Mesendoderm (in vitro differentiated cells): ENCODE results near the gene KSR2.

Source experiments
- DNase-seq: peaks from one replicate; pipeline ENCODE4 v3.0.0; 2013
- H2AK5ac ChIP-seq: 2 replicates; pipeline ENCODE4 v1.6.1; 2013; ENCODE audit warnings: low read length, inconsistent platforms
- H2BK120ac ChIP-seq: 2 replicates; pipeline ENCODE4 v1.6.1; 2013; ENCODE audit warnings: low read depth, mild to moderate bottlenecking, low read length, moderate library complexity, mixed read lengths
- H2BK15ac ChIP-seq: replicated peaks from 2 replicates; pipeline ENCODE4 v1.6.1; 2013; ENCODE audit warnings: low read depth, mild to moderate bottlenecking, moderate library complexity
- H2BK5ac ChIP-seq: 2 replicates; pipeline ENCODE4 v1.6.1; 2013; ENCODE audit warnings: low read length, inconsistent platforms
- H3K18ac ChIP-seq: 2 replicates; pipeline ENCODE4 v1.6.1; 2013; ENCODE audit warnings: mild to moderate bottlenecking, low read length, mixed read lengths
- H3K23ac ChIP-seq: one replicate; pipeline ENCODE4 v1.6.1; 2013; ENCODE audit warnings: low read length
- H3K27ac ChIP-seq: 2 replicates; pipeline ENCODE4 v1.5.1; 2013; ENCODE audit warnings: low read depth, mild to moderate bottlenecking, inconsistent platforms, low read length, moderate library complexity
- H3K27me3 ChIP-seq: 2 replicates; pipeline ENCODE4 v1.6.1; 2013; ENCODE audit warnings: low read length, control low read depth, mild to moderate bottlenecking, inconsistent platforms; ENCODE audit not compliant: insufficient read depth, poor library complexity
- H3K36me3 ChIP-seq: 2 replicates; pipeline ENCODE4 v1.6.1; 2013; ENCODE audit warnings: low read length, inconsistent platforms; ENCODE audit not compliant: control insufficient read depth, insufficient read depth
- H3K4ac ChIP-seq: one replicate; pipeline ENCODE4 v1.6.1; 2013; ENCODE audit warnings: low read depth, mild to moderate bottlenecking, low read length, moderate library complexity
- H3K4me1 ChIP-seq: 2 replicates; pipeline ENCODE4 v1.6.1; 2013; ENCODE audit warnings: low read depth, low read length, inconsistent platforms; ENCODE audit not compliant: control insufficient read depth
- H3K4me2 ChIP-seq: 2 replicates; pipeline ENCODE4 v1.6.1; 2013; ENCODE audit warnings: low read length
- H3K4me3 ChIP-seq: 2 replicates; pipeline ENCODE4 v1.5.1; 2013; ENCODE audit warnings: mild to moderate bottlenecking, low read length
- H3K56ac ChIP-seq: one replicate; pipeline ENCODE4 v1.6.1; 2013; ENCODE audit warnings: low read length
- H3K79me1 ChIP-seq: 2 replicates; pipeline ENCODE4 v1.6.1; 2013; ENCODE audit warnings: low read length, inconsistent platforms
- H3K79me2 ChIP-seq: 2 replicates; pipeline ENCODE4 v1.6.1; 2013; ENCODE audit warnings: mild to moderate bottlenecking, low read length; ENCODE audit not compliant: control insufficient read depth, insufficient read depth
- H3K9ac ChIP-seq: 2 replicates; pipeline ENCODE4 v1.6.1; 2013; ENCODE audit warnings: low read length, inconsistent platforms
- H4K5ac ChIP-seq: one replicate; pipeline ENCODE4 v1.6.1; 2013; ENCODE audit warnings: low read length
- H4K8ac ChIP-seq: one replicate; pipeline ENCODE4 v1.6.1; 2013; ENCODE audit warnings: low read depth, mild to moderate bottlenecking, control low read depth, low read length, moderate library complexity
- WGBS: extraction: QIAGEN DNeasy Blood & Tissue Kit; methylation state at CpG from one replicate; pipeline ENCODE4 v1.1.7; 2013; ENCODE audit warnings: low lambda C conversion rate, missing lambda C conversion rate; ENCODE audit not compliant: insufficient coverage; ENCODE audit errors: extremely low coverage; 5-methylcytosine and 5-hydroxymethylcytosine counted together

Gene KSR2

GRCh38 chr12:117710121-117710520, 258.7 kb downstream of the KSR2 start:
- no peaks in the 10 kb centered on the region for H3K27me3 ChIP-seq
- no peak for DNase-seq
- H2AK5ac ChIP-seq, result no peak overlapping the region

GRCh38 chr12:117707861-117708260, 260.9 kb downstream of the KSR2 start:
- no peak overlapping the region for H4K5ac ChIP-seq
- no peak overlapping the region for H2BK15ac ChIP-seq
- H2BK5ac ChIP-seq, result no peak overlapping the region
- no CpG with 5 or more reads among the region's 2 CpGs for WGBS
- no peak overlapping the region for H3K9ac ChIP-seq
- H2BK120ac ChIP-seq, result no peak overlapping the region
- H3K79me2 ChIP-seq, result no peaks in the 10 kb centered on the region
- H3K27ac ChIP-seq, result no peak overlapping the region
- no peak overlapping the region for H3K4me3 ChIP-seq
- H4K8ac ChIP-seq, result no peak overlapping the region
- H3K23ac ChIP-seq, result no peak overlapping the region
- DNase-seq, result no peak
- H3K27me3 ChIP-seq, result no peaks in the 10 kb centered on the region
- H3K56ac ChIP-seq, result no peak overlapping the region
- H3K4me2 ChIP-seq, result no peak overlapping the region
- no peak overlapping the region for H3K4ac ChIP-seq
- no peak overlapping the region for H3K18ac ChIP-seq
- H2AK5ac ChIP-seq, result no peak overlapping the region
- H3K79me1 ChIP-seq, result no peaks in the 10 kb centered on the region
- no peaks in the 10 kb centered on the region for H3K4me1 ChIP-seq
- H3K36me3 ChIP-seq, result no peaks in the 10 kb centered on the region

More at GRCh38 chr12:117710121-117710520, 258.7 kb downstream of the KSR2 start:
- Histone ChIP-seq H4K8ac (no peak overlapping the region), H3K23ac (no peak overlapping the region), H3K4me3 (no peak overlapping the region), H3K79me1 (no peaks in the 10 kb centered on the region), H2BK5ac (no peak overlapping the region), H3K4me2 (no peak overlapping the region), H3K9ac (no peak overlapping the region), H2BK15ac (no peak overlapping the region), H2BK120ac (no peak overlapping the region), H3K18ac (no peak overlapping the region), H4K5ac (no peak overlapping the region), H3K27ac (no peak overlapping the region), H3K36me3 (no peaks in the 10 kb centered on the region), H3K79me2 (no peaks in the 10 kb centered on the region), H3K4me1 (no peaks in the 10 kb centered on the region), H3K56ac (no peak overlapping the region), H3K4ac (no peak overlapping the region)
- no CpG with 5 or more reads among the region's 9 CpGs for WGBS

GRCh38 chr12:117703584-117703983, 265.2 kb downstream of the KSR2 start:
- H3K27me3 ChIP-seq, result no peaks in the 10 kb centered on the region
- no peak overlapping the region for H3K4me3 ChIP-seq
- no peak overlapping the region for H3K4me2 ChIP-seq
- H2AK5ac ChIP-seq, result no peak overlapping the region
- no peak overlapping the region for H3K23ac ChIP-seq
- H3K79me2 ChIP-seq, result no peaks in the 10 kb centered on the region
- H3K4ac ChIP-seq, result no peak overlapping the region
- no peak overlapping the region for H4K5ac ChIP-seq
- no peak overlapping the region for H2BK120ac ChIP-seq
- no peak for DNase-seq
- no peak overlapping the region for H2BK15ac ChIP-seq
- H3K9ac ChIP-seq, result no peak overlapping the region
- H3K56ac ChIP-seq, result no peak overlapping the region
- H3K18ac ChIP-seq, result no peak overlapping the region
- H3K27ac ChIP-seq, result no peak overlapping the region
- no peak overlapping the region for H4K8ac ChIP-seq
- H2BK5ac ChIP-seq, result no peak overlapping the region
- H3K36me3 ChIP-seq, result no peaks in the 10 kb centered on the region
- H3K79me1 ChIP-seq, result no peaks in the 10 kb centered on the region
- no peaks in the 10 kb centered on the region for H3K4me1 ChIP-seq
- WGBS, result no CpG with 5 or more reads among the region's 4 CpGs

GRCh38 chr12:117702741-117703140, 266.0 kb downstream of the KSR2 start:
- H3K56ac ChIP-seq, result no peak overlapping the region
- no peak overlapping the region for H2BK120ac ChIP-seq
- no peak overlapping the region for H3K4ac ChIP-seq
- H4K8ac ChIP-seq, result no peak overlapping the region
- WGBS, result no CpG with 5 or more reads among the region's 4 CpGs
- H3K23ac ChIP-seq, result no peak overlapping the region
- no peaks in the 10 kb centered on the region for H3K79me2 ChIP-seq
- H3K27me3 ChIP-seq, result no peaks in the 10 kb centered on the region
- H2BK15ac ChIP-seq, result no peak overlapping the region
- no peak overlapping the region for H2BK5ac ChIP-seq
- no peak overlapping the region for H2AK5ac ChIP-seq
- H3K27ac ChIP-seq, result no peak overlapping the region
- H3K18ac ChIP-seq, result no peak overlapping the region
- no peaks in the 10 kb centered on the region for H3K36me3 ChIP-seq
- H4K5ac ChIP-seq, result no peak overlapping the region
- H3K4me2 ChIP-seq, result no peak overlapping the region
- H3K4me3 ChIP-seq, result no peak overlapping the region
- DNase-seq, result no peak
- H3K4me1 ChIP-seq, result no peaks in the 10 kb centered on the region
- no peak overlapping the region for H3K9ac ChIP-seq
- H3K79me1 ChIP-seq, result no peaks in the 10 kb centered on the region

- no peaks in the 10 kb centered on the region for H3K4me1 ChIP-seq
- no peaks in the 10 kb centered on the region for H3K79me1 ChIP-seq
- H2BK5ac ChIP-seq, result no peak overlapping the region
- H2AK5ac ChIP-seq, result no peak overlapping the region
- no peaks in the 10 kb centered on the region for H3K36me3 ChIP-seq
- WGBS, result no CpG with 5 or more reads among the region's 5 CpGs
- H2BK15ac ChIP-seq, result no peak overlapping the region
- H3K4me3 ChIP-seq, result no peak overlapping the region
- H3K56ac ChIP-seq, result no peak overlapping the region
- H3K27me3 ChIP-seq, result no peaks in the 10 kb centered on the region
- H3K23ac ChIP-seq, result no peak overlapping the region
- DNase-seq, result no peak
- H3K4ac ChIP-seq, result no peak overlapping the region
- no peak overlapping the region for H4K8ac ChIP-seq
- no peak overlapping the region for H3K4me2 ChIP-seq
- no peak overlapping the region for H3K9ac ChIP-seq
- no peak overlapping the region for H3K18ac ChIP-seq
- no peak overlapping the region for H3K27ac ChIP-seq
- no peak overlapping the region for H2BK120ac ChIP-seq
- no peaks in the 10 kb centered on the region for H3K79me2 ChIP-seq
- H4K5ac ChIP-seq, result no peak overlapping the region
Observed at GRCh38 chr12:117699575-117699974, 269.2 kb downstream of the KSR2 start.

GRCh38 chr12:117699118-117699517, 269.7 kb downstream of the KSR2 start:
- H3K79me2 ChIP-seq, result no peaks in the 10 kb centered on the region
- no peak overlapping the region for H2BK5ac ChIP-seq
- H2AK5ac ChIP-seq, result no peak overlapping the region
- no peak overlapping the region for H3K9ac ChIP-seq
- H3K23ac ChIP-seq, result no peak overlapping the region
- no peaks in the 10 kb centered on the region for H3K27me3 ChIP-seq
- H2BK15ac ChIP-seq, result no peak overlapping the region
- no peak overlapping the region for H3K27ac ChIP-seq
- H4K8ac ChIP-seq, result no peak overlapping the region
- no peaks in the 10 kb centered on the region for H3K4me1 ChIP-seq
- no peak overlapping the region for H2BK120ac ChIP-seq
- peak; percentile 22 for DNase-seq
- H3K4me3 ChIP-seq, result no peak overlapping the region
- no peak overlapping the region for H4K5ac ChIP-seq
- H3K4ac ChIP-seq, result no peak overlapping the region
- H3K36me3 ChIP-seq, result no peaks in the 10 kb centered on the region
- H3K4me2 ChIP-seq, result no peak overlapping the region
- H3K79me1 ChIP-seq, result no peaks in the 10 kb centered on the region
- no peak overlapping the region for H3K56ac ChIP-seq
- no CpG with 5 or more reads among the region's 1 CpG for WGBS
- no peak overlapping the region for H3K18ac ChIP-seq
